GM20000 (cell line): Measurements from ENCODE around the gene CACNG7.

Source experiments
- DNase-seq: peaks from one replicate; pipeline ENCODE4 v3.0.0; 2012; ENCODE audit warnings: low spot score
- TF ChIP-seq, protein P1 (sequence below): IDR thresholded peaks from 2 replicates; pipeline ENCODE4 v1.5.1; 2012; ENCODE audit warnings: mild to moderate bottlenecking, control low read depth; ENCODE audit errors: extremely low read depth, missing control alignments

Gene CACNG7

DNA sequence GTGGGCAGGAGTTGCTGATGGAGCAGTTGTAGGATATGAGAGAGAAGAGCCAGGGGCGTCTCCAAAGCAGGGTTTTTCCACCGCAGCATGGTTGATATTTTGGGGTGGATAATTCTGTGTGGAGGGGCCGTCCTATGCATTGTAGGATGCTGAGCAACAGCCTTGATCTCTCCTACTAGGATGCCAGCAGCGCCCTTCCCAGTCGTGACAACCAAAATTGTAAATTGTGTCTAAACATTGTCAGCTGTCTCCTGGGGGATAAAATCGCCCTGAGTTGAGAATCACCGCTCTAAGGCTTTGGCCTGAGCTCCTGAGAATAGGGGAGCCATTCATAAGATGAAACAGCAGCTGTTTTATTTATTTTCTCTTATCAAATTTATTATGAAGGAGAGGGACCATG is 57.9 kb downstream of the CACNG7 start:
- no peak for DNase-seq
- TF ChIP-seq, protein P1, sequence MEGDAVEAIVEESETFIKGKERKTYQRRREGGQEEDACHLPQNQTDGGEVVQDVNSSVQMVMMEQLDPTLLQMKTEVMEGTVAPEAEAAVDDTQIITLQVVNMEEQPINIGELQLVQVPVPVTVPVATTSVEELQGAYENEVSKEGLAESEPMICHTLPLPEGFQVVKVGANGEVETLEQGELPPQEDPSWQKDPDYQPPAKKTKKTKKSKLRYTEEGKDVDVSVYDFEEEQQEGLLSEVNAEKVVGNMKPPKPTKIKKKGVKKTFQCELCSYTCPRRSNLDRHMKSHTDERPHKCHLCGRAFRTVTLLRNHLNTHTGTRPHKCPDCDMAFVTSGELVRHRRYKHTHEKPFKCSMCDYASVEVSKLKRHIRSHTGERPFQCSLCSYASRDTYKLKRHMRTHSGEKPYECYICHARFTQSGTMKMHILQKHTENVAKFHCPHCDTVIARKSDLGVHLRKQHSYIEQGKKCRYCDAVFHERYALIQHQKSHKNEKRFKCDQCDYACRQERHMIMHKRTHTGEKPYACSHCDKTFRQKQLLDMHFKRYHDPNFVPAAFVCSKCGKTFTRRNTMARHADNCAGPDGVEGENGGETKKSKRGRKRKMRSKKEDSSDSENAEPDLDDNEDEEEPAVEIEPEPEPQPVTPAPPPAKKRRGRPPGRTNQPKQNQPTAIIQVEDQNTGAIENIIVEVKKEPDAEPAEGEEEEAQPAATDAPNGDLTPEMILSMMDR, result no peak

- TF ChIP-seq, protein P1, result no peak
- no peak for DNase-seq
These were observed 60.3 kb downstream of the CACNG7 start for GRCh38 chr19:53969366-53969765.

- DNase-seq, result no peak
- TF ChIP-seq, protein P1, result no peak
These were observed 62.6 kb downstream of the CACNG7 start for GRCh38 chr19:53971673-53972072.

DNA sequence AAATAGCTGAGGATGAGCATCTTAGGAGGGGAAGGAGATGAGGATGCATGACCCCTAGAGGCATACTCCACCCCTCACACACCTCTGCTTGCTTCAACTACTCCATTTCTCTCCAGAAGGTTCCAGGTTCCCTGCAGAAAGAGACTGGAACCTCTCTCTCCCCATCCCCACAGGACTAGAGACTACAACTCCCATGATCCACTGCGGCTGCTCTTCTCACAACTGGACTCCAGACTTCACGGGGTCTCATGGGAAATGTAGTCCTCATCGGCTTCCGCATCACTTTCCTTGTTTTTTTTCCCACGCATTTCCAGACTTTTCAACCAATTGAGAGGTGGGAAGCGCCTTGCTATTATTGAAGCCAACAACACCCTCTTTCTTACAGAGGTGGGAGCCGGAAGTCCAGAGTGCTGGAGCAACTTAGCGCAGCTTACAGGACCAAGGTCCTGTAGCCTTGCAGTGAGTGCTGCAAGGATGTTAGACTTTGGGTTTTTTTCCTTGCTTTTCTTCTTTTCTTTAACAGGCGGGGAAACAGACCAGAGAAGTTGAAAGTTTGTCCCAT is 68.4 kb downstream of the CACNG7 start:
- peak; percentile 73 for DNase-seq
- TF ChIP-seq, protein P1, result no peak

- TF ChIP-seq, protein P1, result no peak
- DNase-seq, result no peak
These were observed 69.1 kb downstream of the CACNG7 start for GRCh38 chr19:53977991-53978731.

- TF ChIP-seq, protein P1, result no peak
- no peak for DNase-seq
These were observed 70.1 kb downstream of the CACNG7 start for GRCh38 chr19:53978975-53979801.
